Measurements from ENCODE around the gene ANKS6. TPM values are rescaled to one million over a fixed set of nuclear protein-coding genes. Genes with fewer than 3 reads are reported as not detected.

The ANKS6 gene
- total and polyA plus RNA-seq, 9 donors = 7.4 to 29.3 (median 17.7) TPM

DNA sequence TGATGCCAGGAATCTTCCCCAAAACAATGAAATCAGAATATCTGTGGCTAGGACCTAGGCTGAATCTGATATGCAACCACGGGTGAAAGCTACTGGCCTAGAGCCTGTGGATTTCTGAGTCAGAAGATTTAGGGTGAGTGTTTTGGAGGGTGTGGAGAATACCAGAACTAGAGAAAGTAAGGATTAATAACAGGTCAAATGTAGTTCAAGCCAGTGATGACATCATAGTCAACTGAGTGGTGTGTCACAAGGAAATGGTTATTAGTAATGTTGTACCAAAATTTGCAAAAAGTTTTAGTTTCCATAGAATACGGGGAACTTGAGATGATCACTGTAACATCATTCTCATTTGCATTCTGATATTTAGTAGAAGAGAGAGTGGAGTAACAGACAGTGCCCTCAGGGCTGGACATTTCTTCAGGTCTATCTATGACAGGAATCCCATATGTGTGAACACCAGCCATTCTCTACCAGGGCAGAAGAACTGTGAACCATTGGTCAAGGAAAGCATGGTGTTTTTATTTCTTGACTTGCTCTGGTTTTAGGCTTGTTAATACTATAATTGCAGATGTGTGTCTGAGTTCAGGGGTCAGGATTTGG is 14.8 kb upstream of the ANKS6 start:
- intact Hi-C loops (cut with DNase I) = no loop called here
- 61 to 83% (median 73%) methylated on average over 2 of the region's 2 CpGs for WGBS, 3 donors
- TF ChIP-seq EP300 (IDR thresholded peaks at IDR 0.05) = no peak
- TF ChIP-seq CTCF (IDR thresholded peaks at IDR 0.05) = no peak
- no peak for TF ChIP-seq POLR2A (IDR thresholded peaks at IDR 0.05)
- DNase-seq = no peak
- Histone ChIP-seq H3K4me3 (no peak overlapping the region), H3K36me3 (no peaks in the 10 kb centered on the region), H3K27me3 (no peaks in the 10 kb centered on the region), H3K9me3 (no peaks in the 10 kb centered on the region), H3K4me1 (ENCODE audit: insufficient read depth) (peaks cover 3% of the 10 kb centered on the region), H3K27ac (no peak overlapping the region)

- 55 to 62% (median 61%) methylated on average over 3 of the region's 3 CpGs for WGBS, 3 donors
- Histone ChIP-seq H3K36me3 (no peaks in the 10 kb centered on the region), H3K27ac (no peak overlapping the region), H3K9me3 (no peaks in the 10 kb centered on the region), H3K27me3 (no peaks in the 10 kb centered on the region), H3K4me1 (ENCODE audit: insufficient read depth) (peaks cover 3% of the 10 kb centered on the region), H3K4me3 (no peak overlapping the region)
- TF ChIP-seq EP300 (IDR thresholded peaks at IDR 0.05) (no peak), POLR2A (IDR thresholded peaks at IDR 0.05) (no peak), CTCF (IDR thresholded peaks at IDR 0.05) (no peak)
- no peak for DNase-seq
- intact Hi-C loops (cut with DNase I) = no loop called here
Measured at GRCh38 chr9:98810102-98810842, 13.9 kb upstream of the ANKS6 start.

GRCh38 chr9:98809311-98810101 is 13.2 kb upstream of the ANKS6 start:
- Histone ChIP-seq H3K27me3 (no peaks in the 10 kb centered on the region), H3K4me1 (ENCODE audit: insufficient read depth) (peaks cover 3% of the 10 kb centered on the region), H3K4me3 (no peak overlapping the region), H3K9me3 (no peaks in the 10 kb centered on the region), H3K27ac (no peak overlapping the region), H3K36me3 (no peaks in the 10 kb centered on the region)
- DNase-seq = no peak
- TF ChIP-seq EP300 (IDR thresholded peaks at IDR 0.05) = no peak
- no peak for TF ChIP-seq CTCF (IDR thresholded peaks at IDR 0.05)
- no peak for TF ChIP-seq POLR2A (IDR thresholded peaks at IDR 0.05)
- WGBS, 3 donors = 74 to 90% (median 79%) methylated on average over 9 of the region's 9 CpGs
- intact Hi-C loops (cut with DNase I) = no loop called here

GRCh38 chr9:98808875-98809274 is 12.5 kb upstream of the ANKS6 start:
- Histone ChIP-seq H3K36me3 (no peaks in the 10 kb centered on the region), H3K4me3 (no peak overlapping the region), H3K27me3 (no peaks in the 10 kb centered on the region), H3K4me1 (ENCODE audit: insufficient read depth) (peaks cover 3% of the 10 kb centered on the region), H3K27ac (no peak overlapping the region), H3K9me3 (no peaks in the 10 kb centered on the region)
- TF ChIP-seq CTCF (IDR thresholded peaks at IDR 0.05) (no peak), POLR2A (IDR thresholded peaks at IDR 0.05) (no peak), EP300 (IDR thresholded peaks at IDR 0.05) (no peak)
- 84 to 90% (median 88%) methylated on average over 2 of the region's 2 CpGs for WGBS, 3 donors
- intact Hi-C loops (cut with DNase I) = no loop called here
- no peak for DNase-seq
